ENCODE data around the gene RAB3B. TPM values are rescaled to one million over a fixed set of nuclear protein-coding genes. Genes with fewer than 3 reads are reported as not detected.

Gene RAB3B
- total RNA-seq, 1 experiment from 2014 or later, result 0.31 TPM

- peaks cover 30% of the 10 kb centered on the region for H3K36me3 Mint-ChIP-seq (ENCODE audit: insufficient read depth, unreplicated experiment)
- no peak overlapping the region for H3K27ac Mint-ChIP-seq (ENCODE audit: unreplicated experiment)
- BruUV-seq (replicated peaks), result no TSS peak
- CTCF ChIA-PET, result no interaction called here
- TF ChIP-seq CTCF (IDR thresholded peaks at IDR 0.05; ENCODE audit: unreplicated experiment), result no peak
- DNase-seq, result no peak
- H3K4me3 Mint-ChIP-seq (ENCODE audit: low read depth, unreplicated experiment), result no peak overlapping the region
- intact Hi-C loops (cut with micrococcal nuclease; ENCODE audit: unreplicated experiment), result no loop called here
- no peaks in the 10 kb centered on the region for H3K4me1 Mint-ChIP-seq (ENCODE audit: low read depth, unreplicated experiment)
- H3K9me3 Mint-ChIP-seq (ENCODE audit: low read depth, unreplicated experiment), result no peaks in the 10 kb centered on the region
- H3K27me3 Mint-ChIP-seq (ENCODE audit: unreplicated experiment), result no peaks in the 10 kb centered on the region
Measured at GRCh38 chr1:51859333-51859732, 131.2 kb downstream of the RAB3B start.

- H3K27me3 Mint-ChIP-seq (ENCODE audit: unreplicated experiment), result no peaks in the 10 kb centered on the region
- no peak overlapping the region for H3K27ac Mint-ChIP-seq (ENCODE audit: unreplicated experiment)
- peaks cover 30% of the 10 kb centered on the region for H3K36me3 Mint-ChIP-seq (ENCODE audit: insufficient read depth, unreplicated experiment)
- no TSS peak for BruUV-seq (replicated peaks)
- H3K4me1 Mint-ChIP-seq (ENCODE audit: low read depth, unreplicated experiment), result peaks cover under 1% of the 10 kb centered on the region
- intact Hi-C loops (cut with micrococcal nuclease; ENCODE audit: unreplicated experiment), result no loop called here
- CTCF ChIA-PET, result interaction anchor here (0.6 to 0.7 kb wide), 2 partner anchors 14 to 1059 kb away, joined by 3 read pairs; no protein-coding TSS in a partner anchor
- no peak overlapping the region for H3K4me3 Mint-ChIP-seq (ENCODE audit: low read depth, unreplicated experiment)
- no peaks in the 10 kb centered on the region for H3K9me3 Mint-ChIP-seq (ENCODE audit: low read depth, unreplicated experiment)
- no peak for TF ChIP-seq CTCF (IDR thresholded peaks at IDR 0.05; ENCODE audit: unreplicated experiment)
- no peak for DNase-seq
Measured at GRCh38 chr1:51858892-51859291, 131.6 kb downstream of the RAB3B start.

Other genes with a start within 250 kb of the RAB3B start
- 153 and 176 TPM in 2 replicates for gene NRDC, start 112.0 kb downstream of the RAB3B start, total RNA-seq (2022)
- 9.1 and 11.8 TPM in 2 replicates for gene KTI12, start 43.1 kb upstream of the RAB3B start, total RNA-seq (2022)
- gene TXNDC12, start 64.5 kb upstream of the RAB3B start, total RNA-seq (2022), result 51.6 and 68.9 TPM in 2 replicates
- gene BTF3L4, start 65.6 kb upstream of the RAB3B start, total RNA-seq (2022), result 60.8 and 70.4 TPM in 2 replicates
- gene ZFYVE9, start 151.4 kb upstream of the RAB3B start, total RNA-seq (2022), result 9.0 and 13.6 TPM in 2 replicates

Data from Calu3 (cell line).